ENCODE measurements around the gene CA9. TPM values are rescaled to one million over a fixed set of nuclear protein-coding genes. Genes with fewer than 3 reads are reported as not detected.

CA9 gene
- total RNA-seq, 1 donor, result 0.81 TPM

DNA sequence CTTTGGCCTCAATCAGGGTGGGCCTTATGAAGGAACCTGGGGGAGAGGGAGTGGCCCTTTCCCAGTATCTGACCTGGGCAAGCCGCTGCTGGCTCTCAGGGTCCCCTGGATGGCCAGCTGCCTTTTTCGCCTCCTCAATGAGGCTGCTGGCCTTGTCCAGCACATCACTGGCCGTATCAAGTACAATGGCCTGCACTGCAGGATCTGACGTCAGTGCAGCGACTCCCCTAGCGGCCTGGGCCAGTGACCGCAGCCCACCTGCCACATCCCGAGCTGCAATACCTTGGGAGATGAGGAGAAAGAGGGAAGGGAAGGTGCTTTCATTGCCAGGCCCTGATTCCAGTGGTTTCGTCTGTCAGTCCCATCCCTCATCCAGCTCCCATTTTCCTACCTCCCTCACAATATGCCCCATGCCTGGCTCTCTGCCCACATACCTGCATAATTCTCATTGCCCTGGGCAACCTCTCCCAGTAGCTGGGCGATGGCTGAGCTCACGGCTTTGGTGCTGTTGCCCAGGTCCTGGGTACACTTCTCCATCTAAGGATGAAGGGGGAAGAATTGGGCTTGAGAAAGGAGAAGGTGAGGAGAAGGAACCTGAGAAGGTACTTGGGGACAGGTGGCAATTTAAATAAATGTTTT, 39.2 kb downstream of the CA9 start:
- DNase-seq (ENCODE audit: low read depth in 2 of 3, low spot score in 2 of 3), result no peak

DNA sequence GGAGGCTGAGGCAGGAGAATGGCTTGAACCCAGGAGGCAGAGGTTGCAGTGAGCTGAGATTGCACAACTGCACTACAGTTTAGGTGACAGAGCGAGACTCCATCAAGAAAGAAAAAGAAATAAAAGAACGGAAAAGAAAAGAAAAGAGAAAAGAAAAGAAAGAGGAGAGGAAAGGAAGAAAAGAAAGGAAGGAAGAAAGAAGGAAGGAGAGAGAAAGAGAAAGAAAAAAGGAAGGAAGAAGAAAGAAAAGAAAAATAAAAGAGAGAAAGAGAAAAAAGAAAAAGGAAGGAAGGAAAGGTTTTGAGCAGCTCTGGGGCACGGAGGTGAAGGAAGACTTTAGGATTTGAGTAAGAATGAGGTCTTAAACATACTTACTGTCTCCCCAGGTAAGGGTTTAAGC, 39.9 kb downstream of the CA9 start:
- no peak for DNase-seq (ENCODE audit: low read depth in 2 of 3, low spot score in 2 of 3)

DNA sequence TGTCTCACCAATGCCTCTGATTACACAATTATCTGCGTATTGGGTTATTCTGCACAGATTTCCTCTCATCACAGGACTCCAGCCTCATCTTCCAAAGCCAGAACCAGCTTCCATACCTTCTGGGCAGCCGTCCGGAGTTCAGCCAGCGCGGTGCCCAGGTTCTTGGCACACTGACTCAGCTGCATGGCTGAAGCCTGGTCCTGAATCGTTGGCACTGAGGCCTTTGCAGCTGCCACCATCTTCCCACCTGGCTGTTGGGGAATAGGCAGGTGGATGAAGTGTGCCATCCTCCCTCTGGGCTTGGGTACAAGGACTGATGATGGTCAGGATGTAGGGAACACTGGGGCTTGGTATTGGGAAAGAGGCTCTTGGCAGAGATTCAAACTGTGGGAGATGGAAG, 40.4 kb downstream of the CA9 start:
- no peak for DNase-seq (ENCODE audit: low read depth in 2 of 3, low spot score in 2 of 3)

DNA sequence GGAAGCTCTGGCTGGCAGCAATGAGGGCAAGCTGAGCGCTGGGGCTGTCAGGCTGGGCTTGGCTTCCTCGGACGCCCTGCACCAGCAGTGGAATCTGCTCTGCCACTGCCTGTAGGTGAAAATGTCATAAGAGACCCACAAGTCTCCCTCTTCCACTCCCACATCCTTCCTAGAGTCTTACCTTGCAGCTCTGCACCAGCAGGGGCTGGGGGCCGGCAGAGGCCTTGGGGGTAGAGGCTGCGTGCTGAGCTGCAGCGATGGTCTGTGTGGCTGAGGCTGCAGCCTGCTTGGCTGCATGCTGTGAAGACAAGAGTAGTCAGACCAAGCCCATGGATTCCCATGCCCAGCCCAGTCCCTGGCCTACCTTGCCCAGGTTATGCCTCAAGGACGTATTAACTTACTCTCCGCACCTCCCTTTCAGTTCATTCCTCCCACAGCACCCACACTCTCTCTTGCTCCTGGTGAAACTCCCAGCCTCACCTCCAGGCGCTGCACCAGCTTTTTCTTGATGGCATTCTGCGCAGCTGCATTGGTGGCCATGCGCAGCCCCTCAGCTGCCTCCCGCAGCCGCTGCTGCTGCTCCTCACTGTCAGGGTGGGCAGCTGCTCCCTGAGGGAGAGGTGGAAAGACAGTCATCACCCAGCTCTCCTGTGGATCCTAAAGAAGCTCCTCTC, 41.0 kb downstream of the CA9 start:
- DNase-seq (ENCODE audit: low read depth in 2 of 3, low spot score in 2 of 3), result no peak

DNA sequence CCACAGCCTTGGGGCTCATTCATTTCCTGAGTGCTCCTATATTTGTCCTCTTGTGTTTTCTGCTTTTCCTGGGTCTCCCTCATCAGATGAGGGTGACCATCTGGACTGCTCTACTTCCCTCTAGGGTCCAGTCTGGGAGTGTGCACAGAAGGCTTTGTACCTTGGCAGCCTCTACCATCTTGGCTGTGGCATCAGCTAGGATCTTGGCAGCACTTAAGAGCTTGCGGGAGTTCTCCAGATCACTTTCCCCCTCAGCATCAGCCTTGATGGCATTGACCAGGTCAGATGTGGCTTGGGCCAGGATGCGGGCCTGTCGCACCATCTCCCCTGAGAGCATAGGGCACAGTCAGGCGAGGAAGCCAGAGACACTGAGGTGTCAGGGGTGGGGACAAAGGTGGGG, 42.5 kb downstream of the CA9 start:
- DNase-seq (ENCODE audit: low read depth in 2 of 3, low spot score in 2 of 3), result no peak

DNA sequence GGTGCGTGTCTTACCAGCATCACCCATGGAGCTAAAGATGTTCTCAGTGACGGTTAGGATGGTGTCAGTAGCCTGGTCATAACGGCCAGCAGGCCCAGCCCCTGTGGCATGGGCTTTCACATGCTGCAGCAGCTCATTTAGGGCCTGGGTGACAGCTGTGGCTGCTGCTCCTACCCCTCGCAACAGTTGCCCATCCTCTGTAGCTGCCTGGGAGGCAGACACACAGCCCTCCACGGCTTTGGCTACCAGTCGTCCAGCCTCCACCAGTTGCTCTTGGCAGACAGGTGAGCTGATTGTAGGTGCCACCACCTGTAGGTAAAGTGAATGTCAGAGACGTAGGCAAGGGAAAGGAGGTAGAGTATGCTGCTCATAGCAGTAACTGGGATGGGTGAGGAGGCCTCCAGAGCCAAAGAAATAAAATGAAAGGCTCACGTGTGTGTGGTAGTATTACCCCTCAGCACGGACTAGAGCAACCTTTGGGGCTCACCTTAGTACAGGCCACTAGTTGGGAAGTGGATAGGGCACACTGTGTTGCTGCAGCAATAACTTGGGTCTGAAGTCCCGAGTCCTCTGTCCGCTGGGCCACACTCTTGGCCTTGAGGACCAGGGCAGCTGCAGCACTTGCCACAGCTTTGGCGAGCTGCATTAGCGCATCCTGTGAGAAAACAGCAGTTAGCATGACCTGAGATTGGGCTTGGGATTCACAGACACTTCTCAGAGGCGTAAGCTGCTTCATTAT, 43.6 kb downstream of the CA9 start:
- DNase-seq (ENCODE audit: low read depth in 2 of 3, low spot score in 2 of 3), result no peak

DNA sequence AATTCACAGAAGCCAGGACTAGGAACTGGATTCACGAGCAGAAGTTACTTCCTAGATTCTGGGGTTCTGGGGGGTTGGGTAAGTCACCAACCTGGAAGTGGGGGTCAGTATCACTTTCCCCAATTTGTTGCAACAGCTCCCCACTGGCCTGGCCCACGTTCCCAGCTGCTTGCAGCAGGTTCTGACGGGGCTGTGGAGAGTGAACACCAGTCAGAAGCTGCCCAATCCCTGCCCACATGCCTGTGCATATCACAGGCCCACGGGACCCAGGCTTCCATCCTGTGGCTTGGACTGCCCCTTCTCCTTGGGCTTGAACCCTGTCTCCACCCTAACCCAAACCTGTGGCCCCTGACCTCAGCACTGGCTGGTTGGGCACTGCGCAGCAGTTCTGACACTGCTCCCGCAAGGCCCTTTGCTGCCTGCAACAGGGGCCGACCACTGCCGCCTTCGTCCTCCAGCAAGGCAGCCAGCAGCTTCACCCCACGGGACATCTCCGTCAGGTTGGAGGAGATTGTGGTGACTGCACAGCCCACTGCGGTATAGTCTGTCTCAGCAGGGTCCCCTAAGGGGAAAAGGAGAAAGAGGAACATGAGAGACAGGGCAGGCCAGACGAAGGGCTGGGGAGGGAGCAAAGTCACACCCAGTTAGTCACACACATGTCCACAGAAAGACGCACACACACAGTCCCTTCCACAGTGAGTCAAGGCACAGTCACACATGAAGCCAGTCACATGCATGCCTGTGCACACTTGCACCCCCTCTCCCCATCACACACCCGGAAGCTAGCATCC, 45.2 kb downstream of the CA9 start:
- no peak for DNase-seq (ENCODE audit: low read depth in 2 of 3, low spot score in 2 of 3)

DNA sequence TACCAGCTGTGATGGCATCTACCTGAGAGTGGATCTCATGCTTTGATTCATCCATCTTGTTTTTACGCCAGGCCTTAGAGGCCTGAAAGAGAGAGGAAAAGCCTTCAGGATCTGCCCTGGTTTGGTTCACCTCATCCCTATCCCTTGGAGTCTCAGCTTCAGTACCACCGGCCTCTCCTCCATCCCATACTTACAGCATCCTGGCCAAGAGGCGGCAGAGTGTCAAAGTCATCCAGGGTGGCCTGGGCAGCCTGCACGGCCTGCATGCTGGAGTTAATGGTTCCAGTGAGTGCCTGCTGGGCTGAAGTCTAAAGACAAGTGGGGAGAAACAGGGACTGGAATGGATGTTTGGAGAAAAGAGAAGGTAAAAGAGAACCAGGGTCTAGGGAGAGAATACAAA, 45.8 kb downstream of the CA9 start:
- no peak for DNase-seq (ENCODE audit: low read depth in 2 of 3, low spot score in 2 of 3)

DNA sequence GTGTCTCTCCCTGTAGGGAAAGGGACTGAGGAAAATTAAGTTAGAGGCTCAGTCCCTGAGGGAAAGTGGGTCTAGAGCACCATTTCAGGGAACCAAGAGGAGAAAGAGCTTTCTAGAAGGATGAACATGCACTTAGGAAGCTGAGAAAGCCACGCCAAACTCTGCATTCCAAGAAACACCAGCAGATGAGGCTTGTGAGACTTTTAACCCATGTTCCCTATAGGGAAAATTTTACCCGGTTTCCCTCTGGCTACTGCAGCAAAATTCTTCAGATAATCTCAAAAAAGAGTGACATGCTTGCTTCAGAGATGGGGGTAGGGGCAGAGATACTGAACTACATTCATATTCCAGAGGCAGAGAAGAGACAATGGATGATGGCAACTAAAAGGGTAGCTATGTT, 49.7 kb downstream of the CA9 start:
- no peak for DNase-seq (ENCODE audit: low read depth in 2 of 3, low spot score in 2 of 3)

DNA sequence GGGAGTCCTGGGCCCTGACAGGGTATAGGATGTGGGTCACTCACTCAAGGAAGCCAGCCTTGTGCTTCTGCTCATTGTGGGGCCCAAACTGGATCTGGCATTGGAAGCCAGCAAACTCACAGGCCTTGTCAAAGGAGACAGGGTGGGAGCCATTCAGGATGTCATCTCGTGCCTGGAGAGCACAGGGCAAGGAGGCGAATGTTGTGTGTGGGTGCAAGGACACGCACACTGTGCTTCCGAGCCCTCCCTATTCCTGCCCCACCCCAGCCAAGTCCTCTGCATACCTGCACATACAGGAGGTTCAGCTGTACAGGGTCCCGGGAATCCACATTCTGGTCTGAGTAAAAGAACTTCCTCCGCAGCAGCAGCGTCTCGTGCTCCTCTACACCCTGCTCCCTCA, 50.2 kb downstream of the CA9 start:
- no peak for DNase-seq (ENCODE audit: low read depth in 2 of 3, low spot score in 2 of 3)

DNA sequence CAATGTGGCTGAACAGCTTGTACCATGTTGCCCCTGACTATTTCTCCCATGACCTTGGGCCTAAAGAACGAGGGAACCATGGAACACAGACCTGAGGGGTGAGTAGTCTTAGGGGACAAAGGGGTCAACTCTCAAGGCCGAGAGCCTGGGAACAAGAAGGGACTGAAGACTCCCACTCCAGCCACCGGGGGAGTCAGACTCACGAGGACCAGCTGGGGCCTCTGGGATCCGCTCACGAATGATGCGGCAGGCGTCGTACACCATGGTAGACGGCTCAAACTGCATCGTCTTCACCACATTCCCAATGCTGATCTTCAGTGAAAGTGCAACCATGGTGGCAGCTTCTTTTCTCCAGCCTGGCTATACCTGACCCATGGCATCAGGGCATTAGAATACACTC, 51.6 kb downstream of the CA9 start:
- no peak for DNase-seq (ENCODE audit: low read depth in 2 of 3, low spot score in 2 of 3)

DNA sequence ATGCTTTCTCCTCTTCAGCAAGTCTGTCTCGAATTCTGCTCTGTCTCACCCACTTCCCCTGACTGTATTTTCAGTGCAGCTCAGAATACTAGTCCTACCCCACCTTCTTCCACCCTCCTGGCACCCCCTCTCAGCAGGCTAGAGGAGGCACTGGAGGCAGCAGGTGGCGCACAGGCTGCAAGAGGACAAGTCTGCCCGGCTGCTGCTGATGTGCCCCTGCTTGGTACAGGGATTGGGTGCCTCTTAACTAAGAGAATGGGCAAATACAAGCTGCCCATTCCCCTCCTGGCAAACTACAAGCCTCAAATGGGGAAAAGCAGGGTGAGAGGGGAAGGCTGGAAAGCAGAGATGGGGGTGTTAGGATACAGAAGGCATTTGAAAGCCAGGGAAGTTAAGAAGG, 53.2 kb downstream of the CA9 start:
- peak in 2 of 3 donors; percentile 86 to 93 for DNase-seq (ENCODE audit: low read depth in 2 of 3, low spot score in 2 of 3)

DNA sequence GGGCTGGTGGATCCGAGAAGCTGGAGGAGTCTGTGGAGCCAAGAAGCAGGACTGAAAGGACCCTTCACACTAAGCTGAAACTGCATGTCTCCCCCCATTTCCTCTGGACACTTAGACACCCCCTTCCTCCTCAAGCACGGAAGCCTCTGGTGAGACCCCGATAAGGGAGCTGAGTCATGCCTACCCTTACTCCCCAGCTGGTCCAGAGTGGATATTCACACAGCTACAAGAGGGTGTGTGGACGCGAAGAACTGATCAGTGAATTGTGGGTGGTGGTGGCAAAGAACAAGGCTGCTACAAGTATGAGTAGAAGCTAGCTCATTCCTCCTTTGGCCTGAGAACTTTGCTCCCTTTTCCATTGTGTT, 53.9 kb downstream of the CA9 start:
- peak in 2 of 3 donors; percentile 80 to 84 for DNase-seq (ENCODE audit: low read depth in 2 of 3, low spot score in 2 of 3)

DNA sequence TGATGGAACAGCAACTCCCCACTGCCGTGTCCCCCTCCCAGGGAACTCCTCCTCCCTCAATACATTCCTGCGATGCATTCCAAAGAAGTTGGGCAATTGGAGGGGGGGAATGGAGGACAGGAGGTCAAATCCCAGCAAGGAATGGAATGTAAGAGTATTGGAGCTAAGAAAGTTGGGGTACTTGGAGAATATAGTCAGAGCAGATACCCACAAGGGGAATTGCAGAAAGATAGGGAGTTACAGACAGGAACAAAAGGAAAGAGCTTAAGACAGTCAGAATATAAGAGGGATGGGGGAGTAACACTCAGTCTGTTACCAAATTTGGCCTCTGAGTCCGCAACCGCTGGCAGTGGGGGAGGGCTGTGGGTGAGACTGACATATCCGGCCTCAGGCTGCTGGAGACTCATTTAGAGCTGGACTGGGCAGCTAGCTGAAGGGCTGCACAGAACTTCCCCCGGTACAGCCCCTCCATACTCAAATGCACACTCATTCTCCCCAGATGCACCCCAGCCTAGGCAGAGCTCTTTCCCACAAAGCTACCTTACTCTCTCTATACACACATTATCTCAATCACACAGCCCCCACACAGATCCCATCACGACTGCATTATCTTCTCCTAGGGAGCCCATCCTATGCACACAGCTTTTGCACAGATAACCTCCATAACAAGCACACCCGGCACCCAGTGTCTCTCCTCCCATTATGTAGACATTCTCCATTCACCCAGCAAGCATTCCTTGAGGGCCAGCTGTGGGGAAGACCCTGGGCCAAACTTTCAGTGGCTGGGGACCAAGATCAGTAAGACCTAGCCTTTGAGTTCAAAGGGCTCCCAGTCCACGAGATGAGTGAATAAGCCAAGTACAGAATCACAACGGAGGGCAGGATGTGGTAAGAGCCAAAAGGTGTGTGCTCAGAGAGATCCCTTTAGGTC, 54.6 kb downstream of the CA9 start:
- DNase-seq (ENCODE audit: low read depth in 2 of 3, low spot score in 2 of 3), result peak in 2 of 3 donors; percentile 42 to 54

DNA sequence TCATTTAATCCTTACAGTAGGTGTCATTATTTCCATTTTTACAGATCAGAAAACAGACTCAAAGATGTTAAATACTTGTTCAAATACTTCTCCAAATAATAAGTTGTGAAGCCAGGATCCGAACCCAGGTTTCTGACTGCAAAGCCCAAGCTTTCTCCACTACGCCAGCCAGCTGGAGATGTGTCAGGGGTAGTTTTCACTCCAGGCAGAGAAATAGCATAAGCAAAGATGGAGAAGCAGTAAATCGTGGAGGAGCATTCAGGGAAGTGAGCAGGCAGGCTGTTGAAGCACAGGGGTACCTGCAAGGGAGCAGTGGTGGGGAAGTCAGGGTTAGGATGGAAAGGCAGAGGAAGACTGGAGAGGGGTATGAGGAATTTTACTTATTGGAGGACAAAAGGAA, 55.4 kb downstream of the CA9 start:
- no peak for DNase-seq (ENCODE audit: low read depth in 2 of 3, low spot score in 2 of 3)

DNA sequence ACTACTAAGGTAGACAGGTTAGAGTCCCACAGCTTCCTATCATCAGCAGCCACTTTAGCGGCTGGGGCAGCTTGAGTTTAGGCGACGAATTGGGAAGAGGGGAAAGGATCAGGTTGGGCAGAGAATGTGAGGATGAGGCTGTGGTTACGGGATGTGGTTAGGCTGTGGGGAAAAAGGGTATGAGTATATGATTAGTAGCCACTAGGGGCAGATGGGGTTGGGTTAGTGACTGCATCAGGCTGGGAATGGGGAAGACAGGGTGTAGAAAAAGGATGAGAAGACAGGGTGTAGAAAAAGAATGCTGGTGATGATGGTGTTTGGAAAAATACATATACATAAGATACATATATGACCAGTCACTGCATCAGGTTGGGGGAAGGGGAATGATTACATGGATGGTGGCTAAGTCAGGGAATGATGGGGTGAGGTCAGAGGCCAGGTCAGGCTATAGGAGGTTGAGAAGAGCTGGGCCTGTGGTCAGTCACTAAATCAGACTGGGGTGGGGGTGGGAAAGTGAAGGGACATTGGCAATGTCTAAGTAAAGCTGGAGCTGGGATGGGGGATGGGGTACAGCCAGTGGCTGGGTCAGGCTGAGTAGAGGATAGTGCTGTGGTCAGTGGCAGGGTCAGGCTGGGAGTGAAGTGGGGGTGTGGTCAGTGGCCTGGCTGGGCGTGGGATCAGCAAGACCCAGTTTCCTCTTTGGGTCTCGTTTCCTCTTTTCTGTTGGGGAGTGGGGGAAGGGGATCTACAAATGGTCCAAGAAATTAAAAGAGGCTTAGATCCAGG, 56.2 kb downstream of the CA9 start:
- peak in 2 of 3 donors; percentile 47 for DNase-seq (ENCODE audit: low read depth in 2 of 3, low spot score in 2 of 3)

DNA sequence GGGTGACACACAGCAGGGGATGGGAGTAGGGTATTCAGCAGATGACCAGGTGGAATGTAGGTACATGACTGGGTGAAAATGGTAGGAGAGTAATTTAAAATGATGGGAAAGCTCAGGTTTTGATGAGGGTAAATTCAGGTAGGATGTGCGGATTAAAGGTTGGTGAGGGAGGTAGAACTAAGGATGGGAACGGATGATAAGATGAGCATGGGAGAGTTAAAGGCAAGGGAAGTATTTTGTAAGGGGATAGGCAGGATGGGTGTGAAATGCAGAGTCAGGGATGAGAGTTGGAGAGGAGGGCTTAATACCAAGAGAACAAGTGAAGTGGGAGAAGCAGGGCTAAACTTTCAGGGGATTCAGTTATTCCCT, 56.7 kb downstream of the CA9 start:
- DNase-seq (ENCODE audit: low read depth in 2 of 3, low spot score in 2 of 3), result no peak

Data from hematopoietic multipotent progenitor cell (in vitro differentiated cells).